ENCODE data around the gene CAB39.

The CAB39 gene

DNA sequence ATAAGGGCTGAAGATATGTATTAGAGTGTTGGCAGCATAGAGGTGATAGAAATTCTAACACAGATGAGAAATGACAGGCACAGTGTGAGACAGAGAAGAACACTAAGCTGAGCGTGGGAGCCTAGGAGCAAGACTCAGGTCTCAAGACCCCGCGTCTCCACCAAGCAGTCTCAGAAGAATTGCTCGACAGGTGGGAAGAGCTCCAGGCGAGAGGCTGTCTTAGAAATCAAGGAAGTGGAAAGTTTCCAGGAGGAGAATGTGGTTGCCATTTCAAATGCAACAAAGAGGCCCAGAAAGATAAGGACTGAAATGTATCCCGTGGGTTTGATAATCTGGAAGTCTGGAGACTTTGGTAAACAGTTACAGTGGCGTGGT, 31.5 kb upstream of the CAB39 start:
- TF ChIP-seq, protein P1, sequence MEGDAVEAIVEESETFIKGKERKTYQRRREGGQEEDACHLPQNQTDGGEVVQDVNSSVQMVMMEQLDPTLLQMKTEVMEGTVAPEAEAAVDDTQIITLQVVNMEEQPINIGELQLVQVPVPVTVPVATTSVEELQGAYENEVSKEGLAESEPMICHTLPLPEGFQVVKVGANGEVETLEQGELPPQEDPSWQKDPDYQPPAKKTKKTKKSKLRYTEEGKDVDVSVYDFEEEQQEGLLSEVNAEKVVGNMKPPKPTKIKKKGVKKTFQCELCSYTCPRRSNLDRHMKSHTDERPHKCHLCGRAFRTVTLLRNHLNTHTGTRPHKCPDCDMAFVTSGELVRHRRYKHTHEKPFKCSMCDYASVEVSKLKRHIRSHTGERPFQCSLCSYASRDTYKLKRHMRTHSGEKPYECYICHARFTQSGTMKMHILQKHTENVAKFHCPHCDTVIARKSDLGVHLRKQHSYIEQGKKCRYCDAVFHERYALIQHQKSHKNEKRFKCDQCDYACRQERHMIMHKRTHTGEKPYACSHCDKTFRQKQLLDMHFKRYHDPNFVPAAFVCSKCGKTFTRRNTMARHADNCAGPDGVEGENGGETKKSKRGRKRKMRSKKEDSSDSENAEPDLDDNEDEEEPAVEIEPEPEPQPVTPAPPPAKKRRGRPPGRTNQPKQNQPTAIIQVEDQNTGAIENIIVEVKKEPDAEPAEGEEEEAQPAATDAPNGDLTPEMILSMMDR (IDR thresholded peaks at IDR 0.05) = no peak
- Histone ChIP-seq H3K4me3 (no peak overlapping the region), H3K27ac (no peak overlapping the region)
- no peak for DNase-seq (ENCODE audit: low spot score)

DNA sequence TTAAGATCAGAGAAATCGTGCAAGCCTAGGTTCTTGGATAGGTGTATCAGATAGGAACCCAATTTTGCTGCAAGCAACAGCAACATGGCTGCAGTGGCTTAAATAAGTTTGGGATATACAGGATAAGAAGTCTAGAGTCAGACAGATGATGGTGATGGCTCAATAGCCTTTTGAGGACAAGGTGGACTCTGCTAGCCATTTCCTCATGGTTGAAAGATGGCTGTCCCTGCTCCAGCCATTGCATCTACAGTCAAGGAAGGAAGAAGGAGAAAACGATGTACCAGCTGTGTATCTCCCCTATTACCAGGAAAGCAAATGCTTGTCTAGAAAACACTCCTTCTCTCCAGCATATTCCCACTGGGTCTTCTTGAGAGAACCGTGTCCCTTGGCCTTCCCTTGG, 30.1 kb upstream of the CAB39 start:
- Histone ChIP-seq H3K27ac (no peak overlapping the region), H3K4me3 (no peak overlapping the region)
- no peak for DNase-seq (ENCODE audit: low spot score)
- TF ChIP-seq, protein P1 (IDR thresholded peaks at IDR 0.05) = no peak

DNA sequence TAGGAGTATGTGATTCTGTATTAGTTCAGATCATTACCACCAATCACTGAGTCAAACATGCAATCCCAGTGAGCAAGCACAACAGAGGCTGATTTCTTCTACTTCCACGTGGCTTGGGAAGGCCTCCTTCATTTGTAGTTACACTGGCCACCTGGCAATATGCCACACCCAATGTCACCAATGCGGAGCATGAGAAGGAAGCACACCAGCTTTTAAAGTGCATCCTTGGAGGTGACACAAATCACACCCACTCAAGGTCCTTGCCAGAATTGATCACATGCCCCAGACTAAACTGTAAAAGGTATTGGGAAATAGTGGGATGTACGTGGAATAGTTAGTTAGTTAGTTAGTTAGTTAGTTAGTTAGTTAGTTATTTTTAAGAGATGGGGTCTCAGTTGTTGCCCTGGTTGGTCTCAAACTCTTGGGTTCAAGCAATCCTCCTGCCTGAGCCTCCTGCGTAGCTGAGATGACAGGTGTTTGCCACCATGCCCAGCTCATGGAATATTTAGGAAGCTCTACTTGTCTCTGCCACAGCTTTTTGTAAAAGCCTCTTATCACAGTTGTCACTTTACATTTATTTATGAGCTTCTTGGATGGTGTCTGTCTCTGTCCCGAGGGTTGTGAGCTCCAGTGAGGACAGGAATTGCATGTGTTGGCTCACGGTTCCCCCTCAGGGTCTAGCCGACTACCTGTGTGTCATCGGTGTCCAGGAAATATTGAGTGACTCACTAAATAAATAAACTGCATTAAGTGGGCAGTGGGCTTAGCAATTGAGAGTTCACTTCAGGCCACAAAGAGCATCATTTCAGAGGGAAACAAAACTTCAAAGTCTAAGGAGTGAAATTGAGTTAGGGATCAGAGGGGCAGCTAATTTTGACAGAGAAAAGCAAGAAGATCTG, 28.1 kb upstream of the CAB39 start:
- H3K27ac ChIP-seq = no peak overlapping the region

DNA sequence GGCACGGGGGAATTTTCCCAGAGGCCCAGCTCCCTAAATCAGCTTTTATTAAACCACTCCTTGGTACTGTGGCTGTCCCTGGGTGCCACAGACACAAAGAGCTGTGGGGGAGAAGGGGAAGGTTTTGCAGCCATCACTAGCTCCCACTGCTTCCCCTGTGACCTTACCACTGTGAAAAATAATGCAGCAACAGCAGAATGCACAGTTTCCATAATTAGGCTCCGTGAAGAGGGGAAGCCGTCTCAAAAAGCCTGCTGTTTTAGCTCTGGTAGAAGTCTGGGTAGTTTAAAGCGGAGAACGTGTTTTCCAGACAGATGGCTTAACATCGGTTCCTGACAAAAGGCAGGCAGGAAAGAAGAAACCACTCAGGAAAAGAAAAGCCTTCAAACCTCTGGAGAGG, 27.5 kb upstream of the CAB39 start:
- TF ChIP-seq, protein P1 (IDR thresholded peaks at IDR 0.05) = no peak
- DNase-seq (ENCODE audit: low spot score) = no peak
- Histone ChIP-seq H3K27ac (no peak overlapping the region), H3K4me3 (no peak overlapping the region)

More for the DNA sequence above, 28.1 kb upstream of the CAB39 start:
- no peak overlapping the region for H3K4me3 ChIP-seq
- TF ChIP-seq, protein P1 (IDR thresholded peaks at IDR 0.05) = no peak
- DNase-seq (ENCODE audit: low spot score) = no peak

DNA sequence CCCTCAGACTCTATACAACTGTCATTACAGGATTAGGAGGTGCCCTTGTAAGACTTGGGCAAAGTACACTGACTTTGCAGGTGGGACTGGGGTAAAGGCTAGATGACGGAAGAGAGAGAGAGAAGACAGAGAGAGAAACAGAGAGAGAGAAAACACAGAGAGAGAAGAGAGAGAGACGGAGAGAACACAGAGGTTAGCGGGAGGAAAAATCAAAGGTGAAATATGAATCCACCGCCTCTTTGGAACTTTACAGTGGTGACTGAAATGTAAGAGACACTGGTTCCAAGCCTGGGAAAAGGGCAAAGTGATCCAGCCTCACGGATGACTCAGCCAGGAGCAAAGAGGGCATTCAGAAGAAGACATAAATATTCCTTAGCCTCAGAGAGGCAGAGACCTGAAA, 25.1 kb upstream of the CAB39 start:
- Histone ChIP-seq H3K27ac (no peak overlapping the region), H3K4me3 (no peak overlapping the region)
- DNase-seq (ENCODE audit: low spot score) = no peak
- TF ChIP-seq, protein P1 (IDR thresholded peaks at IDR 0.05) = no peak

DNA sequence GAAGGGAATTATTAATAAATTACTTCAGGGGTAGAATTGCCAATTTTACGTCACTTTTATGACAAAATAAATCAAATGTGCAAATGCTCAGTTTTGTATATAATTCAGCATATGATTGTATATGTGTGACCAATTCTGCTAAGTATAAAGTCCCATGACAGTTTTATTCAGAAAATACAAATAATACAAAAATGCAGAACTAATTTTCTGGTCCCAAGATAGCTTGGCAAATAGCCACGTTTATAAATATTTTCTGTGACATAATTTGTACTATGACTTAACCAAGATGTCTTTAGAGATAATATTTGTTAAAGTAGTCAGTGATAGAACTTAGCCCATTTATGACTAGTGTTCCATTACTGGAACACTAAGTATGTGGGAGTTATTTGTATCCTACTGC, 24.2 kb upstream of the CAB39 start:
- TF ChIP-seq, protein P1 (IDR thresholded peaks at IDR 0.05) = no peak
- DNase-seq (ENCODE audit: low spot score) = no peak
- Histone ChIP-seq H3K27ac (no peak overlapping the region), H3K4me3 (no peak overlapping the region)

DNA sequence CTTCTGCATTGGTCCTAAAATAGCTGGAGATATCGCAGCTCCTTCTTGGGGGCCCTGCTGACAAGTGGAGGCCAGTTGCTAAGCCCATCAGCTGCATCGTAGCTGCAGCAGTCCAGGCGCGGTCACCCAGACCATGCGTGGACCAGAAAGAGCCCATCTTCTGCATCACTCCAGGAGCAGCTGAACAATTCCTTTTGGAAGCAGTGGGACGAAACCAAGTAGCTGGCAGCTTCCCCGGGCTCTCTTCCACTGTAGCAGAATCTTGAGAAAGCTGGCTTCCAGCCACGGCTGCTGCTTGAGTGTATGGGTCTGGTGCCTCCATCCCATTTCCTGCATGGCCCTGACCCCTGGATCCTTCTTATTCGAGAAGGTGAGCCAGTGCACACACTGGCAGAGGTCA, 22.2 kb upstream of the CAB39 start:
- DNase-seq (ENCODE audit: low spot score) = no peak
- Histone ChIP-seq H3K27ac (no peak overlapping the region), H3K4me3 (no peak overlapping the region)
- TF ChIP-seq, protein P1 (IDR thresholded peaks at IDR 0.05) = no peak
